ENCODE data around the gene LRWD1. TPM values are rescaled to one million over a fixed set of nuclear protein-coding genes. Genes with fewer than 3 reads are reported as not detected.

LRWD1 gene
- total and polyA plus RNA-seq, 9 of the 15 experiments (the other 6 are each of a cell fraction or from before 2014, with no cell fraction given), result 0.61 to 66.0 (median 33.2) TPM

DNA sequence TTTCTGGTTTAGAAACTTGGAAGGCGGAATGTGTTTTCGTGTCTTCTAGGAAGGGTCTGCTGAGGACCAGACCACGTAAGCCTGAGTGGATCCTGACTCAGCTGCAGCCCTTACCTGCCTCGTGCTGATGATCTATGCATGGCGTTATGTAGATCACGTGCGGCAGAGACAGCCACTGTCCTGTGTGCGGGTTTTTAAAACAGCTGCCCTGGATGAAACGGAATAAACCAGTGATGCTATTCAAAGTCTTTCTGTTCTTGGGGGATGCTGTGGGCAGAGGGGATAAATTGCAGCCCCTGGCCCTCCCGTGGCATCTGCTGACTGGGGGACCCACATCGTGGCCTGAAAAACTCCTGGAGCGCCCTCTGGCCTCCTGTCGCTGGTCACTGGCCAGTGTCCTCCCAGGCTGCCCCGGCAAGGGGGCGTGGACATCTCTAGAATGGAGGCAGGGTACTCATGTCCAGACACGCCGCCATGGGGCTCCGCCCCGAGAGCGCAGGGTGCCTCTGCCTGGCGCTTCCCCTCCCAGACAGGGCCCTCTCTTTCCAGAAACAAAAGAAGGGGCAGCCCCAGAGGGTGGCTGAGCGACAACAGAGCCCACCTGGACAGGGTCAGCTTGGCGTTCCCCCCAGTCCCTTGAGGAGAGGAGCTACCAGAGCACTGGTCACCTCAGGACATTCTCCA, 13.3 kb upstream of the LRWD1 start (continued):
- TF ChIP-seq, protein P1, sequence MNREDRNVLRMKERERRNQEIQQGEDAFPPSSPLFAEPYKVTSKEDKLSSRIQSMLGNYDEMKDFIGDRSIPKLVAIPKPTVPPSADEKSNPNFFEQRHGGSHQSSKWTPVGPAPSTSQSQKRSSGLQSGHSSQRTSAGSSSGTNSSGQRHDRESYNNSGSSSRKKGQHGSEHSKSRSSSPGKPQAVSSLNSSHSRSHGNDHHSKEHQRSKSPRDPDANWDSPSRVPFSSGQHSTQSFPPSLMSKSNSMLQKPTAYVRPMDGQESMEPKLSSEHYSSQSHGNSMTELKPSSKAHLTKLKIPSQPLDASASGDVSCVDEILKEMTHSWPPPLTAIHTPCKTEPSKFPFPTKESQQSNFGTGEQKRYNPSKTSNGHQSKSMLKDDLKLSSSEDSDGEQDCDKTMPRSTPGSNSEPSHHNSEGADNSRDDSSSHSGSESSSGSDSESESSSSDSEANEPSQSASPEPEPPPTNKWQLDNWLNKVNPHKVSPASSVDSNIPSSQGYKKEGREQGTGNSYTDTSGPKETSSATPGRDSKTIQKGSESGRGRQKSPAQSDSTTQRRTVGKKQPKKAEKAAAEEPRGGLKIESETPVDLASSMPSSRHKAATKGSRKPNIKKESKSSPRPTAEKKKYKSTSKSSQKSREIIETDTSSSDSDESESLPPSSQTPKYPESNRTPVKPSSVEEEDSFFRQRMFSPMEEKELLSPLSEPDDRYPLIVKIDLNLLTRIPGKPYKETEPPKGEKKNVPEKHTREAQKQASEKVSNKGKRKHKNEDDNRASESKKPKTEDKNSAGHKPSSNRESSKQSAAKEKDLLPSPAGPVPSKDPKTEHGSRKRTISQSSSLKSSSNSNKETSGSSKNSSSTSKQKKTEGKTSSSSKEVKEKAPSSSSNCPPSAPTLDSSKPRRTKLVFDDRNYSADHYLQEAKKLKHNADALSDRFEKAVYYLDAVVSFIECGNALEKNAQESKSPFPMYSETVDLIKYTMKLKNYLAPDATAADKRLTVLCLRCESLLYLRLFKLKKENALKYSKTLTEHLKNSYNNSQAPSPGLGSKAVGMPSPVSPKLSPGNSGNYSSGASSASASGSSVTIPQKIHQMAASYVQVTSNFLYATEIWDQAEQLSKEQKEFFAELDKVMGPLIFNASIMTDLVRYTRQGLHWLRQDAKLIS (CRISPR knock-in tag; IDR thresholded peaks at IDR 0.05), result no peak
- TF ChIP-seq, protein P2, sequence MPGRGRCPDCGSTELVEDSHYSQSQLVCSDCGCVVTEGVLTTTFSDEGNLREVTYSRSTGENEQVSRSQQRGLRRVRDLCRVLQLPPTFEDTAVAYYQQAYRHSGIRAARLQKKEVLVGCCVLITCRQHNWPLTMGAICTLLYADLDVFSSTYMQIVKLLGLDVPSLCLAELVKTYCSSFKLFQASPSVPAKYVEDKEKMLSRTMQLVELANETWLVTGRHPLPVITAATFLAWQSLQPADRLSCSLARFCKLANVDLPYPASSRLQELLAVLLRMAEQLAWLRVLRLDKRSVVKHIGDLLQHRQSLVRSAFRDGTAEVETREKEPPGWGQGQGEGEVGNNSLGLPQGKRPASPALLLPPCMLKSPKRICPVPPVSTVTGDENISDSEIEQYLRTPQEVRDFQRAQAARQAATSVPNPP (IDR thresholded peaks at IDR 0.05; ENCODE audit: borderline replicate concordance, insufficient read depth, insufficient read length), result no peak
- peak; percentile 79 for TF ChIP-seq BHLHE40 (IDR thresholded peaks at IDR 0.05; ENCODE audit: low read length)
- TF ChIP-seq EP400 (IDR thresholded peaks at IDR 0.05), result peak; percentile 45; the same call in 1 of the 2 replicates
- peak; percentile 38; the same call in 1 of the 2 replicates for TF ChIP-seq PHF8 (IDR thresholded peaks at IDR 0.05; ENCODE audit: borderline replicate concordance, low read length)
- TF ChIP-seq, protein P3, sequence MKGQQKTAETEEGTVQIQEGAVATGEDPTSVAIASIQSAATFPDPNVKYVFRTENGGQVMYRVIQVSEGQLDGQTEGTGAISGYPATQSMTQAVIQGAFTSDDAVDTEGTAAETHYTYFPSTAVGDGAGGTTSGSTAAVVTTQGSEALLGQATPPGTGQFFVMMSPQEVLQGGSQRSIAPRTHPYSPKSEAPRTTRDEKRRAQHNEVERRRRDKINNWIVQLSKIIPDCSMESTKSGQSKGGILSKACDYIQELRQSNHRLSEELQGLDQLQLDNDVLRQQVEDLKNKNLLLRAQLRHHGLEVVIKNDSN (CRISPR knock-in tag; IDR thresholded peaks at IDR 0.05), result peak; percentile 79
- TF ChIP-seq, protein P4, sequence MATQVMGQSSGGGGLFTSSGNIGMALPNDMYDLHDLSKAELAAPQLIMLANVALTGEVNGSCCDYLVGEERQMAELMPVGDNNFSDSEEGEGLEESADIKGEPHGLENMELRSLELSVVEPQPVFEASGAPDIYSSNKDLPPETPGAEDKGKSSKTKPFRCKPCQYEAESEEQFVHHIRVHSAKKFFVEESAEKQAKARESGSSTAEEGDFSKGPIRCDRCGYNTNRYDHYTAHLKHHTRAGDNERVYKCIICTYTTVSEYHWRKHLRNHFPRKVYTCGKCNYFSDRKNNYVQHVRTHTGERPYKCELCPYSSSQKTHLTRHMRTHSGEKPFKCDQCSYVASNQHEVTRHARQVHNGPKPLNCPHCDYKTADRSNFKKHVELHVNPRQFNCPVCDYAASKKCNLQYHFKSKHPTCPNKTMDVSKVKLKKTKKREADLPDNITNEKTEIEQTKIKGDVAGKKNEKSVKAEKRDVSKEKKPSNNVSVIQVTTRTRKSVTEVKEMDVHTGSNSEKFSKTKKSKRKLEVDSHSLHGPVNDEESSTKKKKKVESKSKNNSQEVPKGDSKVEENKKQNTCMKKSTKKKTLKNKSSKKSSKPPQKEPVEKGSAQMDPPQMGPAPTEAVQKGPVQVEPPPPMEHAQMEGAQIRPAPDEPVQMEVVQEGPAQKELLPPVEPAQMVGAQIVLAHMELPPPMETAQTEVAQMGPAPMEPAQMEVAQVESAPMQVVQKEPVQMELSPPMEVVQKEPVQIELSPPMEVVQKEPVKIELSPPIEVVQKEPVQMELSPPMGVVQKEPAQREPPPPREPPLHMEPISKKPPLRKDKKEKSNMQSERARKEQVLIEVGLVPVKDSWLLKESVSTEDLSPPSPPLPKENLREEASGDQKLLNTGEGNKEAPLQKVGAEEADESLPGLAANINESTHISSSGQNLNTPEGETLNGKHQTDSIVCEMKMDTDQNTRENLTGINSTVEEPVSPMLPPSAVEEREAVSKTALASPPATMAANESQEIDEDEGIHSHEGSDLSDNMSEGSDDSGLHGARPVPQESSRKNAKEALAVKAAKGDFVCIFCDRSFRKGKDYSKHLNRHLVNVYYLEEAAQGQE (IDR thresholded peaks at IDR 0.05; ENCODE audit: borderline replicate concordance), result peak; percentile 84
- TF ChIP-seq, protein P4 (CRISPR knock-in tag; IDR thresholded peaks at IDR 0.05; ENCODE audit: low read depth), result no peak
- peak; percentile 54 for TF ChIP-seq RBFOX2 (IDR thresholded peaks at IDR 0.05; ENCODE audit: low read depth, low read length)
- TF ChIP-seq MYNN (IDR thresholded peaks at IDR 0.05), result 0 out of 2 replicates have a peak, but pooled peaks have one; percentile 39
- TF ChIP-seq MYNN (CRISPR knock-in tag; IDR thresholded peaks at IDR 0.05), result no peak
- 0 out of 2 replicates have a peak, but pooled peaks have one; percentile 26 for TF ChIP-seq LEF1 (IDR thresholded peaks at IDR 0.05)
- TF ChIP-seq NRF1 (conservative IDR thresholded peaks at IDR 0.05 in 1 of 2, IDR thresholded peaks at IDR 0.05 in 1 of 2), result peak; percentile 28 to 48; a peak in 2 of 4 replicates
- TF ChIP-seq SRSF1 (IDR thresholded peaks at IDR 0.05; ENCODE audit: low read depth, low read length), result no peak

Measured in K562 (cell line).